ENCODE results near the gene ATP2B2. TPM values are rescaled to one million over a fixed set of nuclear protein-coding genes. Genes with fewer than 3 reads are reported as not detected.

ATP2B2 gene
- total RNA-seq, 2 donors from 2014 or later: 0.14 to 0.74 TPM

DNA sequence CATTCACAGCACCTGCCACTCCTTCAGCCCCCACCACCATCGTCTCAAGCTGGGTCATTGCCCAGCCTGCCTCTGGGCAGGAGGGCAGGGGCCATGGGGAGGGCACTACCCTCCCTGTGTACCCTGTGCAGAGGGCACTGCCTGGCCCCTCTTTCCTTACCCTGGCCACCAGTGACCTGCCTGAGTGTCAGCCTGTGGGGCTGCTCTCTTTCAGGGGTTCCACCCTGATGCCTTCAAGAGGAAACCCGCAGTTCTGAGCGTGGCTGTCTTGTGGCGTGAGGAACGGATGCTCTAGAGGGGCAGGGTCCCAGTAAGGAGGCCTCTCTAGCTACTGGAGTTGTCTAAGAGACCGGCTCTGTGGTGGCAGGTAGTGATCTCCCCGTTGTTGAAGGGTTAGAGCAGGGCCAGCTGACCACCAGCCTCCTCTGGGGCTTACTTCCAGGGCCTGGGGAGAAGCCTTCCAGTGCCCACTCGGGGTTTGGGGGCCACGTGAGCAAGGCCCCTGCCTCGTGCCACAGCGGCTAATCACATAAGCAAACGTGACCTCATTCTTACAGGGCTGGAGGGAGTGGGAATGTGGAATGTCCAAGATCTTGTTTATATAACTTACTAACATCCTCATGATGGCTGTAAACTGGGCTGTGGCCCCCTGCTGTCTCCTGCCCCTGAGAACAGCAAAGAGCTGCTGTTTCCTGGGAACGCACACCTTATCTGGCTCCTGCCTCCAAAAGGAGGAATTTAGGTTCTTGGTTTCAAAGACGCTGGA is 153.1 kb downstream of the ATP2B2 start:
- no peaks in the 10 kb centered on the region for H3K4me1 ChIP-seq (replicated peaks)
- H3K36me3 ChIP-seq: no peaks in the 10 kb centered on the region
- DNase-seq (ENCODE audit: low spot score): no peak
- no peak overlapping the region for H3K27ac ChIP-seq
- intact Hi-C loops (cut with DNase I): no loop called here
- peaks cover 2% of the 10 kb centered on the region for H3K27me3 ChIP-seq (replicated peaks; ENCODE audit: insufficient read depth)
- TF ChIP-seq POLR2AphosphoS5 (IDR thresholded peaks at IDR 0.05) (no peak), POLR2A (IDR thresholded peaks at IDR 0.05) (no peak)
- TF ChIP-seq, protein P1, sequence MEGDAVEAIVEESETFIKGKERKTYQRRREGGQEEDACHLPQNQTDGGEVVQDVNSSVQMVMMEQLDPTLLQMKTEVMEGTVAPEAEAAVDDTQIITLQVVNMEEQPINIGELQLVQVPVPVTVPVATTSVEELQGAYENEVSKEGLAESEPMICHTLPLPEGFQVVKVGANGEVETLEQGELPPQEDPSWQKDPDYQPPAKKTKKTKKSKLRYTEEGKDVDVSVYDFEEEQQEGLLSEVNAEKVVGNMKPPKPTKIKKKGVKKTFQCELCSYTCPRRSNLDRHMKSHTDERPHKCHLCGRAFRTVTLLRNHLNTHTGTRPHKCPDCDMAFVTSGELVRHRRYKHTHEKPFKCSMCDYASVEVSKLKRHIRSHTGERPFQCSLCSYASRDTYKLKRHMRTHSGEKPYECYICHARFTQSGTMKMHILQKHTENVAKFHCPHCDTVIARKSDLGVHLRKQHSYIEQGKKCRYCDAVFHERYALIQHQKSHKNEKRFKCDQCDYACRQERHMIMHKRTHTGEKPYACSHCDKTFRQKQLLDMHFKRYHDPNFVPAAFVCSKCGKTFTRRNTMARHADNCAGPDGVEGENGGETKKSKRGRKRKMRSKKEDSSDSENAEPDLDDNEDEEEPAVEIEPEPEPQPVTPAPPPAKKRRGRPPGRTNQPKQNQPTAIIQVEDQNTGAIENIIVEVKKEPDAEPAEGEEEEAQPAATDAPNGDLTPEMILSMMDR (IDR thresholded peaks at IDR 0.05): no peak
- no peak overlapping the region for H3K4me3 ChIP-seq
- H3K9me3 ChIP-seq: no peaks in the 10 kb centered on the region
- 52% methylated on average over 9 of the region's 14 CpGs for WGBS

DNA sequence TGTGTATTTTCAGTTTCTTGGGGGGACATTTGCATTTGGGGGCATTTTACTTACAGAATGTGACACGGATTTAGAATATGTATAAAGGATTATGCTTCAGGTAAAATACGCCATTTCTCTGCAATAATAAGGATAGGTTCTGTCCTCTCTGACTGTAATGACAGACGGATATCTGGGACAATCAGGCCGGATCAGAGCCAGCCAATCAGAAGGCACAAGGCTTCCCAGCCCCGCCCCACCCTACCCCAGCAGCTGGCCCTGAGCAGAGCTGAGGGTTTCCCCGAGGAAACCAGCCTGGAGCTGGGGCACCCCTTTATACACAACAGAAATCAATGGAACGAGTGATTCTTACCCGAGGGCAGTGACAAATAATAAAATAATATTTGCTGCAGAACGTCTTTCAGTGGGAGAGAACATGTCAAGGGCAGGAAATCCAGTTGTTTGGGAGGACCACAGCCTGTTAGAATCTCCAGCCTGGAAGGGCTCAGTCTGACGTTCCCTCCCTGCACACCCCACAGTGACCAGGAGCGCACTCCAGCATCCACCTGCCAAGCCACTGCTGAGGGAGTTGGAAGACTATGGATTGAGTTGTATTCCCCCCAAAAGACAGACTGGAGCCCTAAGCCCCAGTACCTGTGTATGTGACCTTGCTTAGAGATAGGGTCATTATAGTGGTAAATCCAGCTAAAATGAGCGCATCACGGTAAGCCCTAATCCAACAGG is 154.2 kb downstream of the ATP2B2 start:
- 62% methylated on average over 13 of the region's 13 CpGs for WGBS
- H3K27ac ChIP-seq: no peak overlapping the region
- no peaks in the 10 kb centered on the region for H3K36me3 ChIP-seq
- H3K9me3 ChIP-seq: no peaks in the 10 kb centered on the region
- H3K27me3 ChIP-seq (replicated peaks; ENCODE audit: insufficient read depth): peaks cover 2% of the 10 kb centered on the region
- TF ChIP-seq, protein P1 (IDR thresholded peaks at IDR 0.05): no peak
- TF ChIP-seq POLR2AphosphoS5 (IDR thresholded peaks at IDR 0.05) (no peak), POLR2A (IDR thresholded peaks at IDR 0.05) (no peak)
- H3K4me3 ChIP-seq: no peak overlapping the region
- no peak for DNase-seq (ENCODE audit: low spot score)
- H3K4me1 ChIP-seq (replicated peaks): no peaks in the 10 kb centered on the region
- intact Hi-C loops (cut with DNase I): no loop called here

GRCh38 chr3:10350324-10350985 is 154.9 kb downstream of the ATP2B2 start:
- Histone ChIP-seq H3K9me3 (no peaks in the 10 kb centered on the region), H3K4me1 (replicated peaks) (no peaks in the 10 kb centered on the region), H3K27me3 (replicated peaks; ENCODE audit: insufficient read depth) (peaks cover 2% of the 10 kb centered on the region), H3K4me3 (no peak overlapping the region), H3K36me3 (no peaks in the 10 kb centered on the region), H3K27ac (no peak overlapping the region)
- 87% methylated on average over 22 of the region's 22 CpGs for WGBS
- TF ChIP-seq POLR2A (IDR thresholded peaks at IDR 0.05) (no peak), POLR2AphosphoS5 (IDR thresholded peaks at IDR 0.05) (no peak)
- TF ChIP-seq, protein P1 (IDR thresholded peaks at IDR 0.05): no peak
- intact Hi-C loops (cut with DNase I): no loop called here
- no peak for DNase-seq (ENCODE audit: low spot score)

GRCh38 chr3:10349801-10350200 is 155.6 kb downstream of the ATP2B2 start:
- H3K27ac ChIP-seq: no peak overlapping the region
- TF ChIP-seq, protein P1 (IDR thresholded peaks at IDR 0.05): no peak
- TF ChIP-seq POLR2AphosphoS5 (IDR thresholded peaks at IDR 0.05) (no peak), POLR2A (IDR thresholded peaks at IDR 0.05) (no peak)
- H3K4me1 ChIP-seq (replicated peaks): no peaks in the 10 kb centered on the region
- no peak overlapping the region for H3K4me3 ChIP-seq
- no peaks in the 10 kb centered on the region for H3K9me3 ChIP-seq
- no peak for DNase-seq (ENCODE audit: low spot score)
- H3K36me3 ChIP-seq: no peaks in the 10 kb centered on the region
- 93% methylated on average over 10 of the region's 10 CpGs for WGBS
- intact Hi-C loops (cut with DNase I): no loop called here
- H3K27me3 ChIP-seq (replicated peaks; ENCODE audit: insufficient read depth): peaks cover 2% of the 10 kb centered on the region
